HFF-Myc (cell line): ENCODE measurements around the gene LY6G6C.

Source experiments
- DNase-seq: peaks from one replicate; pipeline ENCODE4 v3.0.0-alpha.2; 2011; ENCODE audit warnings: low read depth; ENCODE audit errors: extremely low read depth
- H3K4me3 ChIP-seq: replicated peaks from 2 replicates; pipeline ENCODE4 v1.5.1; 2011; ENCODE audit warnings: low read depth, mild to moderate bottlenecking, control low read depth, low read length
- TF ChIP-seq, protein P1 (sequence below): IDR thresholded peaks from 2 replicates; pipeline ENCODE4 v1.5.1; 2012; ENCODE audit warnings: mild to moderate bottlenecking, low read depth, low read length, control low read depth; ENCODE audit errors: missing control alignments

Gene LY6G6C

DNA sequence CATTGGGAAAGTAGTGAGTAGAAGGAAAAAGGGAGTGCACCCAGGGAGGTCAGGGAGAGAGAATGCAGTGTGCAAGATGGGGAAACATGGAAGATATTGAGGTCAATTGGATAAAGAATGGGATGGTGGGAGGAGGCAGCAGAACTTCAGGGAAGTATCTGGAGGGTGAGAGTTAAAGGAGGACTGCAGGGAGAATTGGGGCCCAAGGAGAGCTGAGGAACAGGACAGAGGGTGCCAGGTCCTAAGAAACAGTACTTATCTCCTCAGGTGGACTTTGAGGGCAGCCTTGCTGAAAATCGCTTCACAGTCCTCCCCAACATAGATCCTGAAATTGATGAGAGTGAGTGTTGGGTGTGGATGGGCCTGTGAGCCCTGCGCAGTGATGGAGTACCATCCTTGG is 36.7 kb upstream of the LY6G6C start:
- DNase-seq = no peak
- no peak overlapping the region for H3K4me3 ChIP-seq
- TF ChIP-seq, protein P1, sequence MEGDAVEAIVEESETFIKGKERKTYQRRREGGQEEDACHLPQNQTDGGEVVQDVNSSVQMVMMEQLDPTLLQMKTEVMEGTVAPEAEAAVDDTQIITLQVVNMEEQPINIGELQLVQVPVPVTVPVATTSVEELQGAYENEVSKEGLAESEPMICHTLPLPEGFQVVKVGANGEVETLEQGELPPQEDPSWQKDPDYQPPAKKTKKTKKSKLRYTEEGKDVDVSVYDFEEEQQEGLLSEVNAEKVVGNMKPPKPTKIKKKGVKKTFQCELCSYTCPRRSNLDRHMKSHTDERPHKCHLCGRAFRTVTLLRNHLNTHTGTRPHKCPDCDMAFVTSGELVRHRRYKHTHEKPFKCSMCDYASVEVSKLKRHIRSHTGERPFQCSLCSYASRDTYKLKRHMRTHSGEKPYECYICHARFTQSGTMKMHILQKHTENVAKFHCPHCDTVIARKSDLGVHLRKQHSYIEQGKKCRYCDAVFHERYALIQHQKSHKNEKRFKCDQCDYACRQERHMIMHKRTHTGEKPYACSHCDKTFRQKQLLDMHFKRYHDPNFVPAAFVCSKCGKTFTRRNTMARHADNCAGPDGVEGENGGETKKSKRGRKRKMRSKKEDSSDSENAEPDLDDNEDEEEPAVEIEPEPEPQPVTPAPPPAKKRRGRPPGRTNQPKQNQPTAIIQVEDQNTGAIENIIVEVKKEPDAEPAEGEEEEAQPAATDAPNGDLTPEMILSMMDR = no peak

GRCh38 chr6:31752739-31753319 is 31.3 kb upstream of the LY6G6C start:
- DNase-seq = no peak
- TF ChIP-seq, protein P1 = no peak

GRCh38 chr6:31750411-31751022 is 29.0 kb upstream of the LY6G6C start:
- H3K4me3 ChIP-seq = no peak overlapping the region
- no peak for DNase-seq
- TF ChIP-seq, protein P1 = no peak

More at GRCh38 chr6:31752739-31753319, 31.3 kb upstream of the LY6G6C start:
- H3K4me3 ChIP-seq = no peak overlapping the region

- DNase-seq = no peak
- H3K4me3 ChIP-seq = no peak overlapping the region
- TF ChIP-seq, protein P1 = no peak
Measured at GRCh38 chr6:31749301-31750036, 27.9 kb upstream of the LY6G6C start.

DNA sequence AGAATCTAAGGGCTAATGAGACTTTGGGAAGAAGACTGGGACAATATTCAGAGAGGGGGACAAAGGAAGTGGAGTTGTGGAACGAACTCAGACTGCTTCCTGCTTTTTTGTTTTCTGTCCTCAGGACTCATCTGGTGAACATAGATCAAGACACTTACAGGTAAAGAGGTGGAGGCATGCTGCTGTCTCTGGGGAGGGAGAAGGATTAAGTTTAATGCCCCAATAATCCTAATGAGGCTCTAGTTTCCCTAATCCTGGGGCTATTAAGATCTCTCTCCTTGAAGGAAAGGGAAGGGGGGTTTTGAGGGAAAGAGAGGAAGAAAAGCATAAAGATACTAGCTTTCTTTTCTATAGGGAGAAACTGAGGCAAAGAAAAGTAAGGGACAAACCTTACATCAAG is 22.9 kb upstream of the LY6G6C start:
- no peak for DNase-seq
- H3K4me3 ChIP-seq = no peak overlapping the region
- TF ChIP-seq, protein P1 = no peak

GRCh38 chr6:31742894-31743293 is 21.3 kb upstream of the LY6G6C start:
- TF ChIP-seq, protein P1 = no peak
- no peak for DNase-seq
- no peak overlapping the region for H3K4me3 ChIP-seq
